Measurements from ENCODE around the gene WNT9B.

WNT9B gene

DNA sequence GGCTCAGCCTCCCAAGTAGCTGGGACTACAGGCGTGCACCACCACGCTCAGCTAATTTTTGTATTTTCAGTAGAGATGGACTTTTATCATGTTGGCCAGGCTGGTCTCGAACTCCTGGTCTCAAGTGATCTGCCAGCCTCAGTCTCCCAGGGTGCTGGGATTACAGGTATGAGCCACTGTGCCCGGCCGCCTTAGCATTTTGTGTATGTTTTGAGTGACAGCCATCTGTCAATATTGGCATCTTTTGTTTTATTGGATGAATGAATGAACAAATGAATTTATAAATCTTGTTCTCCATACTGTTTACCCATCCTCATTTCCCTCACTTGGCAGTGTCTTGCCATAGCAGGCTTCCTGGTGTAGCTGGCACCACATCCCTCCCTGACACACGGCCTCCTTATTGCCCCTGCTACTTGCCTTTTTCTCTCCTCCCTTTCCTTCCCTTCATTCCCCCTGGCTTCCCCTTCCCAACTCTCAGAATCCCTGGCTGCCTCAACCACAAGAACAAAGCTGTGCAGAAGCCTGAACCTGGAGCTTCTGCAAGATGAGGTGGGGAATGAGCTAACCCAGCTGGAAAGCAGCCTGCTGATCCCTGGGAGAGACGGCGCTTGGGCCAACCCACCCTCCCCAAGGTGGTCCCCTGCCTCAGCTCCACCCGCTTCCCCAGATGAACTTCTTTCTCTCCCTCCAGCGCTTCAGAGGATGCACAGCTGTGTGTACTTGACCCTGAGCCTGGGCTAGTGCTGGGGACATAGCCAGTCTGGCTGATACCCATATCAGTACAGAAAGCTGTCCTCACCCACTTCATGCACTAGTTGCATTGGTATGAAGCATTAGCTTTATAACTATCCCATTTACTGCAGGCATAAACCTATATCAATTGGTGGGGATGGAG, 34.3 kb downstream of the WNT9B start:
- DNase-seq = no peak

GRCh38 chr17:46886310-46886663, 34.9 kb downstream of the WNT9B start:
- no peak for DNase-seq

DNA sequence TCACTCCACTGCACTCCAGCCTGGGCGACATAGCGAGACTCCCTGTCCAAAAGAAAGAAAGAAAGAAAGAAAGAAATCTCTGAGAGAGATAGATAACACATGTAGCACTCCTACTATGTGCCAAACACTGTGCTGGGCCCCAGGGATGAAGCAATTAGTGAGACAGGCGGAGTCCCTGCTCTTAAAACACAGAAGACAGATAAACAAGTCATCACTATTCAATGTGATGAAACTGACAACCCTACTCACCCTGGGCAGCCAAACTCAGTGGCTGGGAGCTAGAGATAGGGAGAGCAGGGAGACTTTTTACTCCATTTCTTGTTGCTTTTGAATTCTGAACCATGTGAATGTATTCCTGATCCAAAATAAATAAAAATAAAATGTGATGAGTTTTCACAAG, 36.3 kb downstream of the WNT9B start:
- DNase-seq = no peak

GRCh38 chr17:46888727-46889126, 37.3 kb downstream of the WNT9B start:
- DNase-seq = no peak

- no peak for DNase-seq
These were observed 38.1 kb downstream of the WNT9B start for GRCh38 chr17:46889519-46889918.

DNA sequence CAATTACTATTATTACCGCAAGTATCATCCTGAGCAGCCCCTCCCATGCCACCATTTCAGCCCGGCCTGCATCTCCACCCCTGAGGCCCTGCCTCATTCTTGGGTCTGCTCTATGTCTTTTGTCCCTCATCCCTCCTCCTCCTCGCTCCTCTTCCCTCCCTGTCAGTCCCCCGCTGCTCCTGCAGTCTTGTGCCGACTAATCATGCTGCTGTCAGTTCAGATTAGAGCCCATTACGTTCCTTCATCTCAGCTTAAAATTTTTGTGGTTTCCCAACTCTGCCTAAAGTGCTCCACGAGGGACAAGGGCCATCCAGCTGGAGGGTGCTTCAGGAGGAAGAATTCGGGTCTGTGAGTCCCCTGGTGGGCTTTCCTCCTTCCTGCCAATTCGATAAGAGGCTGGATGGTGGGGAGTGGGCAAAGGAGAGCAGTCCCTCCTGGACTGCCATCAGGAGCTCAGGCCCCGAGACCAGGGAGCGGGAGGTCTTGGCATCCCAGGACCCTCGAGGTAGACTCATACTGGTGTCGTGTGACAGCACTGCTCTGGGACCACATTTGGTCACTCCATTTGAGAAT, 38.7 kb downstream of the WNT9B start:
- no peak for DNase-seq

DNA sequence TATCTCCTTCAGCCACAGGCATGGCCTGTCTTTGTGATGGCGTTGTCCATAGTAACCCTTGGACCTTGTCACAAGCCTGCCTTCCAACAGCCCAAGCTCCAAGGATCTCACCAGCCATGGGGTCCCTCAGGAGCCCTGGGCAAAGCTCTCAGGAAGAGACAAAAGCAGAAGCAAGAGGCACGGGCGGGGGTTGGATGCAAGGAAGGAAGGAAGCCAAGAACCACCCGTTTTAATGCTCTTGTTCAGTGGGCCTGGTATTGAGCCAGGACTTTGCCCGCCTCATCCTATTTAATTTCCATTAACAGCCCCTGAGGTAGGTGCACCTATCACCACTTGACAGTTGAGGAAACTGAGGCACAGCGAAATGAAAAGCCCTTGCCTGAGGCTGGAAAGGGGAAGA, 39.3 kb downstream of the WNT9B start:
- DNase-seq = no peak

- DNase-seq = no peak
These were observed 40.9 kb downstream of the WNT9B start for GRCh38 chr17:46892192-46892703.

DNA sequence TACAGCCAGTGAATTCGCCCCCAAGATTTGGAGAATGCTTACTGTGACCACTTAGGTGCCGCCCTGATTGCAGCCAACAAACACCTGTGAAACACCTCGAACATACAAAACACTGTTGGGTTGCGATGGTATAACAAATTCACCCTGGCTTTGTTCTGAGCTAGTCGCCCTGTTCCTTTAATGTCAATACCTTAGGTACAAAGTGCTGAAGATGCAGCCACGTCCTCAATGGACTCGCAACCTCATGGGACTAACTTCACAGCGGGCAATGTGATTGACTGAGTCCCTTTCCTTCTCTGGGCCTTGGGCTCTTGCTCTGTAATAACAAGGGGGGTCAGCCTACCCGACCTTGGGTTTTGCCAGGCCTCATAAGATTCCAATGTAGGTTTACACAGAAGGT, 42.6 kb downstream of the WNT9B start:
- DNase-seq = no peak

GRCh38 chr17:46894476-46895151, 43.2 kb downstream of the WNT9B start:
- no peak for DNase-seq

GRCh38 chr17:46895171-46895570, 43.8 kb downstream of the WNT9B start:
- DNase-seq = no peak

DNA sequence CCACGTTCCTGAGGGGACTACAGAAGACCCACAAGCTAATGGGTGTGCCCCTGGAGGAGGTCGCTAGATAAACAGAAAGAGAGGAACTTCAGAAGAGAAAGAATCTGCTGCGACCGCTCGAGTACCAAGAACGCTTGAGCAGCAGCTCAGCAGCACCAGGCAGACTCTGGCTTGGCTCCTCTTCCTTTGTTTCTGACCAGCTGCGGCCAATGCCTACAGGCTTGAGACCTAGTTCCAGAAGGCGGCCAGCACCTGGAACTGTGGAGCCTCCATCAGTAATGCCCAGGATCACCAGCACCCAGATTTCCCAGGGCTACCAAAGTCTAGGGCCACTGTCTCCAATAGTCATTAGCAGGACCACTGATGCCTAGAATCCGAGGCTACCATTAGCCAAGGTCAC, 45.6 kb downstream of the WNT9B start:
- no peak for DNase-seq

DNA sequence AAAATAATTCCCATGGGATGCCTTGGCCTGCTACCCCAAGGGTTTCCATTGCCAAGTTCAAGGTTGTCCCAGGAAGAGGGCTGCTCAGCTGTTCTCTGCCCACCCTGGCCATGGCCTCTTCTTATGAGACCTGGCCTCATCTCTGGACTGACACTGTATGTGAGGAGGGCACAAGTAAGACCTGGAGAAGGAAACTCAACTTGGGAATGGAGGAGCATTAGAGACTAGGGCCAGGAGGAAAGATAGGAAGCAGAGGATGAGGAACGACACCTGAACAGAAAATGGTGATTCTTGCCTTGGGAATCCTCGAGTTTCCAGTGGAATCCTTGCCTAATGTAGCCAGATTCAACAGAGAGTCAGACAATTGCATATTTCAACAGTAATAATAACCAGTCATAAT, 47.0 kb downstream of the WNT9B start:
- no peak for DNase-seq

- no peak for DNase-seq
These were observed 47.5 kb downstream of the WNT9B start for GRCh38 chr17:46898860-46899259.

- DNase-seq = no peak
These were observed 49.9 kb downstream of the WNT9B start for GRCh38 chr17:46901291-46901690.

- DNase-seq = no peak
These were observed 52.6 kb downstream of the WNT9B start for GRCh38 chr17:46903762-46904672.

GRCh38 chr17:46908068-46908737, 56.8 kb downstream of the WNT9B start:
- no peak for DNase-seq

DNA sequence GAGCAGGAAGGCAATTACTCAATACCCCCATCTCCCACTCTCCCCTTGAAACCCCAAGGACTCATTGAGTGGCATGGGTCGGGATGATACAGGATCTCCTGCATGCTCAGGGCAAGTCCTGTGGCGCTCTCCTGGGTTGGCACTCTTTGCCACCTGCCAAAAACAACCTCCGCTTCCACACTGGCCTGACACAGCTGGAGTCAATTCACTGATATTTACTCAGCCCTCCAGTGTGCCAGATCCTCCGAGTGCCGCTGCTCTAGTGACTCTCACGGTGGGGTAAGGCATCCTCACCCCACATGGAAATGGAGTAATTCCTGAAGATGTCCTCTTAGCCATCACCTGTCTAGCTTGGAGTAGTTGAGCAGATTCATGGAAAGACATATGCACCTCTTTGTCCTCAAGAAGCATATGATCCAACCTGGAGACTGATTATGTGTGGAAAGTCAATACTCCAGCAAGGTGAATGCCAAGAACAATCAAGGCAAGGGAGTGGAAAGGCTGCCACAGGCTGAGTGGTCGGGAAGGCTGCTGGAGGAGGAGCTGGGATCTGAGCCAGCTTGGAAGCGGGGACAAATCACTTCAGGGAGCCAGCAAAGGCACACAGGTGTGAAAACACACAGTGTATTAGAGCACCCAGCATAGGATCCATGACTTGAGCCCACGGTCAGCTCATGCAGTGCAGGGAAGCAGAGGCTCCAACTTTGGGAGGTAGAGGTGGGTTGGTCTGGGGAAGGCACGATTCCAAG, 59.0 kb downstream of the WNT9B start:
- DNase-seq = no peak

DNA sequence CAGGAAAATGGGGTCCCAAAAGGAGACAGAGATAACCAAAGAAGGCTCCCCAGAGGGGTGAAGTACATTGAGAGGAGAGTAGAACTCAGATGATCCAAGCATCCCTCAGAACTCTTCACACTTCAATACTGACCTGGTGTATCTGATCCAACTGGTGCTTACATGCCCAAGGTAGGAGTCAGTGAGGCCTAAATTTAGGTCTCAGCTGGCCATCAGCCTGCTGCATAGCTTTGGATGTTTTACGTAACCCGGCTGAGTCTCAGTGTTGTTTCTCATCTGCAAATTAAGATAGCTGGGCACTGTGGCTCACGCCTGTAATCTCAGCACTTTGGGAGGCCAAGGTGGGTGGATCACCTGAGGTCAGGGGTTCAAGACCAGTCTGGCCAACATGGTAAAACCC, 59.9 kb downstream of the WNT9B start:
- no peak for DNase-seq

DNA sequence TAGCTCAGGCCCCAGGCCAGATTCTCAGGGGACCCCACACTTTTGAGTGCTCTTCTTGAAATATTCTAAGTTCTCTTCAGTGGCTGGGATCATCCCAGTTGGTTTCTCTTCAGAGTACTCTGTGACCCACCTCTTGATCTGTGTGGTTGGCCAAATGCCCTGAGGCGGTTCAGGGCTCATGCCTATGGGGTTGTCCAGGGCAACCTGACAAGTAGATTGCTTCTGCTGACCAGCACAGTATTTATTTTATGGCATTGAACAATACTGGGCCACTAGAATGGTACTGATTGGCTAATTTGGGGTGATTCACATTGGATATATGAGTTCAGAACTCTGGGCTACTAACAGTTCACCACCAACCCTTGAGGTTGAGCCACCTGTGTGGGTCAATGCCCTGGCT, 64.2 kb downstream of the WNT9B start:
- DNase-seq = no peak

- no peak for DNase-seq
These were observed 64.8 kb downstream of the WNT9B start for GRCh38 chr17:46916211-46916610.

GRCh38 chr17:46916623-46917022, 65.2 kb downstream of the WNT9B start:
- DNase-seq = no peak

Data from NCI-H1694 treated with DMSO at 0.1 percent for 48 hours (cell line).